HepG2 (cell line): ENCODE data around the gene OR10H2. TPM values are rescaled to one million over a fixed set of nuclear protein-coding genes. Genes with fewer than 3 reads are reported as not detected.
A peak's percentile ranks its signal among the peaks of the same experiment; 100 is the strongest.

ENCODE experiments used
- AGO2 ChIP-seq: fragments of 200-400 bp; formaldehyde crosslinking; optimal IDR thresholded peaks from 2 replicates; pipeline ENCODE3; 2017; ENCODE audit warnings: mild to moderate bottlenecking, low read depth, low read length, moderate library complexity
- ARHGAP35 ChIP-seq: sonication (generic); formaldehyde crosslinking; IDR thresholded peaks from 2 replicates; pipeline ENCODE4 v1.9.0; 2022; ENCODE audit warnings: mild to moderate bottlenecking, inconsistent platforms, moderate library complexity, missing genetic modification reagents, borderline replicate concordance
- HMG20B ChIP-seq: conservative IDR thresholded peaks from 2 replicates; pipeline ENCODE4 v1.6.1; 2016; ENCODE audit warnings: missing genetic modification reagents, missing compliant biosample characterization
- KLF12 ChIP-seq: sonication (generic); formaldehyde crosslinking; IDR thresholded peaks from 2 replicates; pipeline ENCODE4 v1.4.0; 2020; ENCODE audit warnings: missing genetic modification reagents, borderline replicate concordance
- NBN ChIP-seq: fragments of 450-650 bp; conservative IDR thresholded peaks from 2 replicates; pipeline ENCODE4 v1.6.1; 2017
- STAT5B ChIP-seq: sonication (generic); formaldehyde crosslinking; IDR thresholded peaks from 2 replicates; pipeline ENCODE4 v1.4.0; 2020; ENCODE audit warnings: missing genetic modification reagents
- TARDBP ChIP-seq: sonication (generic); formaldehyde crosslinking; IDR thresholded peaks from 2 replicates; pipeline ENCODE4 v1.8.0; 2022; ENCODE audit warnings: mild to moderate bottlenecking, missing genetic modification reagents
- ZNF143 ChIP-seq: sonication (generic); formaldehyde crosslinking; IDR thresholded peaks from 2 replicates; pipeline ENCODE4 v1.4.0; 2020; ENCODE audit warnings: missing genetic modification reagents
- ZNF557 ChIP-seq: sonication (generic); formaldehyde crosslinking; IDR thresholded peaks from 2 replicates; pipeline ENCODE4 v1.4.0; 2020; ENCODE audit warnings: missing genetic modification reagents
- ZNF670 ChIP-seq: sonication (generic); formaldehyde crosslinking; IDR thresholded peaks from 2 replicates; pipeline ENCODE4 v1.8.0; 2022; ENCODE audit warnings: mild to moderate bottlenecking, missing genetic modification reagents, borderline replicate concordance
- ZNF713 ChIP-seq: sonication (generic); formaldehyde crosslinking; IDR thresholded peaks from 2 replicates; pipeline ENCODE4 v1.4.0; 2020; ENCODE audit warnings: mild to moderate bottlenecking, missing genetic modification reagents
- polyA plus RNA-seq, 8 experiments: library from polyadenylated mRNA; depleted of rRNA in 3 of 8; stranded (reverse) in 7 of 8; unstranded in 1 of 8; fragments of >200 nt; fragmentation: Illumina TruSeq in 4 of 8; extraction: Trizol in 4 of 8; gene quantifications; 2 replicates each; pipeline versions ENCODE4 v1.2.1 to v1.2.3, GENCODE V29; 2011 to 2016; ENCODE audit warnings: low read depth in 4 of 8, missing spikeins in 1 of 8, mixed read lengths in 1 of 8; ENCODE audit not compliant: insufficient read depth in 1 of 8
- total RNA-seq, 5 experiments: library from RNA; depleted of rRNA; stranded (reverse); fragments of >200 nt; fragmentation: Illumina TruSeq; extraction: Trizol; gene quantifications; 2 replicates each; pipeline ENCODE4 v1.2.3, GENCODE V29; 2016; ENCODE audit warnings: low read depth in 1 of 5
- TF ChIP-seq, protein P1 (sequence below): sonication (generic); formaldehyde crosslinking; IDR thresholded peaks from 2 replicates; pipeline ENCODE4 v1.5.0; 2020; ENCODE audit warnings: mild to moderate bottlenecking, missing genetic modification reagents
- TF ChIP-seq, protein P2 (sequence below): sonication (generic); formaldehyde crosslinking; IDR thresholded peaks from 2 replicates; pipeline ENCODE4 v1.5.0; 2020; ENCODE audit warnings: missing genetic modification reagents, mild to moderate bottlenecking, borderline replicate concordance
- TF ChIP-seq, protein P3 (sequence below): sonication (generic); formaldehyde crosslinking; IDR thresholded peaks from 2 replicates; pipeline ENCODE4 v1.5.0; 2020; ENCODE audit warnings: mild to moderate bottlenecking, missing genetic modification reagents, borderline replicate concordance
- TF ChIP-seq, protein P4 (sequence below): sonication (generic); formaldehyde crosslinking; IDR thresholded peaks from 2 replicates; pipeline ENCODE4 v1.4.0; 2020; ENCODE audit warnings: missing genetic modification reagents, borderline replicate concordance
- TF ChIP-seq, protein P5 (sequence below): sonication (generic); formaldehyde crosslinking; IDR thresholded peaks from 2 replicates; pipeline ENCODE4 v1.4.0; 2020; ENCODE audit warnings: mild to moderate bottlenecking, missing genetic modification reagents
- TF ChIP-seq, protein P6 (sequence below): sonication (generic); formaldehyde crosslinking; IDR thresholded peaks from 2 replicates; pipeline ENCODE4 v1.4.0; 2020; ENCODE audit warnings: missing genetic modification reagents, borderline replicate concordance

Gene OR10H2
- total and polyA plus RNA-seq, 2 of the 13 experiments (the other 11 are each of a cell fraction or from before 2014, with no cell fraction given): not detected

DNA sequence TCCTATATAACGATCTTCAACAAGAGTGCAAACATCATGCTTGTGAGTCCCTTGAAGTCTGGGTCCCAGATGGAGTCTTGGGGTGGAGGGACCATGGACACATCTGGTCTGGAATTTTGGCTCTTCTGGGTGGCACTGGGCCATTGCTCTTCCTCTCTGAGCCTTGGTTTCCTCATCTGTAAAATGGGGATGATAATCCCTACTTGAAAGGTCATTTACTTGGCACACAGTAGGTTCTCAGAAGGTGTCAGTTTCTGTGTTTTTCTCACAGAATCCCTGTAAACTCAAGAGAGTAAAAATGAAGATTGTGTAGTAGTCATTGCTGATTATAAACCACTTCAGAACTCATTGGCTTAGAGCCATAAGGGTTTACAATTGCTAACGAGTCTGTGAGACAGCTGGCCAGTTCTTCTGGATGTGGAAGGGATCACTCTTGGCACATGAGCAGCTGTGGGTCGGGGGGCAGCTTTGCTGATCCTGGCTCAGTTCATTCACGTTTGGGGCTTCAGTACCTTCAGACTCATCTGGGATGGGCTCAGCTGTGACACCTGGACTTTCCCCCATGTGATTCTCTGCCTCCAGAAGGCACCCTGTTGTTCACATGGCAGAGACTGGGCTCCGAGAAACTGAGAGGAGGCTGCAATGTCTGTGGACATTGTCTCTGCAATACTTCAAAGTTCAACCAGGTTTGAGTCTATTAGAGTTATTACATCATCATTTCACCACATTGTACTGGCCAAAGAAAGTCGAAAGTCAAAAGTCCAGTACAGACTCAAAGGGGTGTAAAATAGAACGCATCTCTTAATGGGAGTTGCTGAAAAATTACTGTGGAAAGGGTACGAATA, 47.1 kb upstream of the OR10H2 start (continued):
- TF ChIP-seq ZNF143 (CRISPR knock-in tag): no peak
- 0 out of 2 replicates have a peak, but pooled peaks have one; percentile 19 for TF ChIP-seq TARDBP (CRISPR knock-in tag)
- no peak for TF ChIP-seq KLF12 (CRISPR knock-in tag)
- TF ChIP-seq, protein P1, sequence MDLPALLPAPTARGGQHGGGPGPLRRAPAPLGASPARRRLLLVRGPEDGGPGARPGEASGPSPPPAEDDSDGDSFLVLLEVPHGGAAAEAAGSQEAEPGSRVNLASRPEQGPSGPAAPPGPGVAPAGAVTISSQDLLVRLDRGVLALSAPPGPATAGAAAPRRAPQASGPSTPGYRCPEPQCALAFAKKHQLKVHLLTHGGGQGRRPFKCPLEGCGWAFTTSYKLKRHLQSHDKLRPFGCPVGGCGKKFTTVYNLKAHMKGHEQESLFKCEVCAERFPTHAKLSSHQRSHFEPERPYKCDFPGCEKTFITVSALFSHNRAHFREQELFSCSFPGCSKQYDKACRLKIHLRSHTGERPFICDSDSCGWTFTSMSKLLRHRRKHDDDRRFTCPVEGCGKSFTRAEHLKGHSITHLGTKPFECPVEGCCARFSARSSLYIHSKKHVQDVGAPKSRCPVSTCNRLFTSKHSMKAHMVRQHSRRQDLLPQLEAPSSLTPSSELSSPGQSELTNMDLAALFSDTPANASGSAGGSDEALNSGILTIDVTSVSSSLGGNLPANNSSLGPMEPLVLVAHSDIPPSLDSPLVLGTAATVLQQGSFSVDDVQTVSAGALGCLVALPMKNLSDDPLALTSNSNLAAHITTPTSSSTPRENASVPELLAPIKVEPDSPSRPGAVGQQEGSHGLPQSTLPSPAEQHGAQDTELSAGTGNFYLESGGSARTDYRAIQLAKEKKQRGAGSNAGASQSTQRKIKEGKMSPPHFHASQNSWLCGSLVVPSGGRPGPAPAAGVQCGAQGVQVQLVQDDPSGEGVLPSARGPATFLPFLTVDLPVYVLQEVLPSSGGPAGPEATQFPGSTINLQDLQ (CRISPR knock-in tag): no peak
- TF ChIP-seq STAT5B (CRISPR knock-in tag): no peak
- TF ChIP-seq, protein P2, sequence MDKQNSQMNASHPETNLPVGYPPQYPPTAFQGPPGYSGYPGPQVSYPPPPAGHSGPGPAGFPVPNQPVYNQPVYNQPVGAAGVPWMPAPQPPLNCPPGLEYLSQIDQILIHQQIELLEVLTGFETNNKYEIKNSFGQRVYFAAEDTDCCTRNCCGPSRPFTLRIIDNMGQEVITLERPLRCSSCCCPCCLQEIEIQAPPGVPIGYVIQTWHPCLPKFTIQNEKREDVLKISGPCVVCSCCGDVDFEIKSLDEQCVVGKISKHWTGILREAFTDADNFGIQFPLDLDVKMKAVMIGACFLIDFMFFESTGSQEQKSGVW: no peak
- TF ChIP-seq HMG20B: no peak
- TF ChIP-seq, protein P3, sequence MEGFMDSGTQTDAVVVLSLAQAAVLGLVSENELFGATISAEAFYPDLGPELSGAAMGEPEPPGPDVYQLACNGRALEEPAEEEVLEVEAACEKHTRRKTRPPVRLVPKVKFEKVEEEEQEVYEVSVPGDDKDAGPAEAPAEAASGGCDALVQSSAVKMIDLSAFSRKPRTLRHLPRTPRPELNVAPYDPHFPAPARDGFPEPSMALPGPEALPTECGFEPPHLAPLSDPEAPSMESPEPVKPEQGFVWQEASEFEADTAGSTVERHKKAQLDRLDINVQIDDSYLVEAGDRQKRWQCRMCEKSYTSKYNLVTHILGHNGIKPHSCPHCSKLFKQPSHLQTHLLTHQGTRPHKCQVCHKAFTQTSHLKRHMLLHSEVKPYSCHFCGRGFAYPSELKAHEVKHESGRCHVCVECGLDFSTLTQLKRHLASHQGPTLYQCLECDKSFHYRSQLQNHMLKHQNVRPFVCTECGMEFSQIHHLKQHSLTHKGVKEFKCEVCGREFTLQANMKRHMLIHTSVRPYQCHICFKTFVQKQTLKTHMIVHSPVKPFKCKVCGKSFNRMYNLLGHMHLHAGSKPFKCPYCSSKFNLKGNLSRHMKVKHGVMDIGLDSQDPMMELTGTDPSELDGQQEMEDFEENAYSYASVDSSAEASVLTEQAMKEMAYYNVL (CRISPR knock-in tag): no peak
- TF ChIP-seq, protein P4, sequence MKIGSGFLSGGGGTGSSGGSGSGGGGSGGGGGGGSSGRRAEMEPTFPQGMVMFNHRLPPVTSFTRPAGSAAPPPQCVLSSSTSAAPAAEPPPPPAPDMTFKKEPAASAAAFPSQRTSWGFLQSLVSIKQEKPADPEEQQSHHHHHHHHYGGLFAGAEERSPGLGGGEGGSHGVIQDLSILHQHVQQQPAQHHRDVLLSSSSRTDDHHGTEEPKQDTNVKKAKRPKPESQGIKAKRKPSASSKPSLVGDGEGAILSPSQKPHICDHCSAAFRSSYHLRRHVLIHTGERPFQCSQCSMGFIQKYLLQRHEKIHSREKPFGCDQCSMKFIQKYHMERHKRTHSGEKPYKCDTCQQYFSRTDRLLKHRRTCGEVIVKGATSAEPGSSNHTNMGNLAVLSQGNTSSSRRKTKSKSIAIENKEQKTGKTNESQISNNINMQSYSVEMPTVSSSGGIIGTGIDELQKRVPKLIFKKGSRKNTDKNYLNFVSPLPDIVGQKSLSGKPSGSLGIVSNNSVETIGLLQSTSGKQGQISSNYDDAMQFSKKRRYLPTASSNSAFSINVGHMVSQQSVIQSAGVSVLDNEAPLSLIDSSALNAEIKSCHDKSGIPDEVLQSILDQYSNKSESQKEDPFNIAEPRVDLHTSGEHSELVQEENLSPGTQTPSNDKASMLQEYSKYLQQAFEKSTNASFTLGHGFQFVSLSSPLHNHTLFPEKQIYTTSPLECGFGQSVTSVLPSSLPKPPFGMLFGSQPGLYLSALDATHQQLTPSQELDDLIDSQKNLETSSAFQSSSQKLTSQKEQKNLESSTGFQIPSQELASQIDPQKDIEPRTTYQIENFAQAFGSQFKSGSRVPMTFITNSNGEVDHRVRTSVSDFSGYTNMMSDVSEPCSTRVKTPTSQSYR (CRISPR knock-in tag): no peak
- no peak for TF ChIP-seq NBN
- TF ChIP-seq ZNF670 (CRISPR knock-in tag): no peak
- no peak for TF ChIP-seq ARHGAP35
- TF ChIP-seq, protein P5, sequence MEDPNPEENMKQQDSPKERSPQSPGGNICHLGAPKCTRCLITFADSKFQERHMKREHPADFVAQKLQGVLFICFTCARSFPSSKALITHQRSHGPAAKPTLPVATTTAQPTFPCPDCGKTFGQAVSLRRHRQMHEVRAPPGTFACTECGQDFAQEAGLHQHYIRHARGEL (CRISPR knock-in tag): no peak
- TF ChIP-seq, protein P6, sequence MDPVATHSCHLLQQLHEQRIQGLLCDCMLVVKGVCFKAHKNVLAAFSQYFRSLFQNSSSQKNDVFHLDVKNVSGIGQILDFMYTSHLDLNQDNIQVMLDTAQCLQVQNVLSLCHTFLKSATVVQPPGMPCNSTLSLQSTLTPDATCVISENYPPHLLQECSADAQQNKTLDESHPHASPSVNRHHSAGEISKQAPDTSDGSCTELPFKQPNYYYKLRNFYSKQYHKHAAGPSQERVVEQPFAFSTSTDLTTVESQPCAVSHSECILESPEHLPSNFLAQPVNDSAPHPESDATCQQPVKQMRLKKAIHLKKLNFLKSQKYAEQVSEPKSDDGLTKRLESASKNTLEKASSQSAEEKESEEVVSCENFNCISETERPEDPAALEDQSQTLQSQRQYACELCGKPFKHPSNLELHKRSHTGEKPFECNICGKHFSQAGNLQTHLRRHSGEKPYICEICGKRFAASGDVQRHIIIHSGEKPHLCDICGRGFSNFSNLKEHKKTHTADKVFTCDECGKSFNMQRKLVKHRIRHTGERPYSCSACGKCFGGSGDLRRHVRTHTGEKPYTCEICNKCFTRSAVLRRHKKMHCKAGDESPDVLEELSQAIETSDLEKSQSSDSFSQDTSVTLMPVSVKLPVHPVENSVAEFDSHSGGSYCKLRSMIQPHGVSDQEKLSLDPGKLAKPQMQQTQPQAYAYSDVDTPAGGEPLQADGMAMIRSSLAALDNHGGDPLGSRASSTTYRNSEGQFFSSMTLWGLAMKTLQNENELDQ (CRISPR knock-in tag): no peak
- TF ChIP-seq ZNF713 (CRISPR knock-in tag): no peak
- TF ChIP-seq ZNF557 (CRISPR knock-in tag): no peak
- no peak for TF ChIP-seq AGO2
